Memory B cell (primary cell): ENCODE measurements around the gene BAHCC1.

Source experiments
- ATAC-seq: fragments of 150-1000 bp; cut with Tn5 transposase; 2 replicates; pipeline ENCODE4 v1.10.0; 2021; ENCODE audit warnings: low read depth, mild to moderate bottlenecking, moderate library complexity
- DNase-seq, 2 donors: peaks; one replicate each; pipeline ENCODE4 v3.0.0; 2022; ENCODE audit warnings: low spot score in 2 of 2
- H3K27ac Mint-ChIP-seq: one replicate; pipeline ENCODE4 v1.8.0; 2022; ENCODE audit warnings: mild to moderate bottlenecking, moderate library complexity, mixed read lengths
- H3K27me3 Mint-ChIP-seq: one replicate; pipeline ENCODE4 v1.8.0; 2022; ENCODE audit warnings: mixed read lengths
- H3K36me3 Mint-ChIP-seq: one replicate; pipeline ENCODE4 v1.8.0; 2022; ENCODE audit warnings: mild to moderate bottlenecking, mixed read lengths
- H3K4me1 Mint-ChIP-seq: one replicate; pipeline ENCODE4 v1.8.0; 2022; ENCODE audit warnings: mixed read lengths
- H3K4me3 Mint-ChIP-seq: one replicate; pipeline ENCODE4 v1.8.0; 2022; ENCODE audit warnings: mild to moderate bottlenecking, moderate library complexity, mixed read lengths
- H3K9me3 Mint-ChIP-seq: one replicate; pipeline ENCODE4 v1.8.0; 2022; ENCODE audit warnings: mixed read lengths

BAHCC1 gene

DNA sequence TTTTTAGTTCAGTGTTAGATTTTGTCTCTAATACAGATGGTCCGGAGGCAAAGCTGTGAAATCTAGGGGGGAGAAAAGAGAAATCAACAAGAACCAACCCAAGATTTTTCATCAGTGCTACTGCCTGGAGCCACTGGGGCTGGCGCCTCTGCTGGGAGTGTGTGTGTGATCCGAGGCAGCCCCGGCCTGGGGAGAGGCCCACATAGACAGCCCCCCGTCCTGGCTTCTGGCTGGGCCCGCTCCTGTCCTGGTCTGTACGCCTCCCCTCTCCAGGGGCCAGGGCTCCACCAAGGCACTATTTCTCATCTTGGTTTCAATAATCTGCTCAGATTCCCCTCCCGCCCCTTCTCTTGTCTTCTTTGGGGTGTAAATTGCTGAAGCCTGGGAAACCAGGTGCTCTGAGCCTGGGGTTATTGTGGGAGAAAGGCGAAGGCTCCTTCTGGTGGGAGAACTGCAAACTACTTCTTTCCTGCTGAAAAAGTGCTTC, 7.8 kb downstream of the BAHCC1 start:
- H3K9me3 Mint-ChIP-seq = no peaks in the 10 kb centered on the region
- no peak for DNase-seq
- no peak for ATAC-seq
- H3K4me1 Mint-ChIP-seq = peaks cover 8% of the 10 kb centered on the region
- H3K4me3 Mint-ChIP-seq = no peak overlapping the region
- peaks cover 32% of the 10 kb centered on the region for H3K27me3 Mint-ChIP-seq
- H3K27ac Mint-ChIP-seq = no peak overlapping the region
- peaks cover 2% of the 10 kb centered on the region for H3K36me3 Mint-ChIP-seq

DNA sequence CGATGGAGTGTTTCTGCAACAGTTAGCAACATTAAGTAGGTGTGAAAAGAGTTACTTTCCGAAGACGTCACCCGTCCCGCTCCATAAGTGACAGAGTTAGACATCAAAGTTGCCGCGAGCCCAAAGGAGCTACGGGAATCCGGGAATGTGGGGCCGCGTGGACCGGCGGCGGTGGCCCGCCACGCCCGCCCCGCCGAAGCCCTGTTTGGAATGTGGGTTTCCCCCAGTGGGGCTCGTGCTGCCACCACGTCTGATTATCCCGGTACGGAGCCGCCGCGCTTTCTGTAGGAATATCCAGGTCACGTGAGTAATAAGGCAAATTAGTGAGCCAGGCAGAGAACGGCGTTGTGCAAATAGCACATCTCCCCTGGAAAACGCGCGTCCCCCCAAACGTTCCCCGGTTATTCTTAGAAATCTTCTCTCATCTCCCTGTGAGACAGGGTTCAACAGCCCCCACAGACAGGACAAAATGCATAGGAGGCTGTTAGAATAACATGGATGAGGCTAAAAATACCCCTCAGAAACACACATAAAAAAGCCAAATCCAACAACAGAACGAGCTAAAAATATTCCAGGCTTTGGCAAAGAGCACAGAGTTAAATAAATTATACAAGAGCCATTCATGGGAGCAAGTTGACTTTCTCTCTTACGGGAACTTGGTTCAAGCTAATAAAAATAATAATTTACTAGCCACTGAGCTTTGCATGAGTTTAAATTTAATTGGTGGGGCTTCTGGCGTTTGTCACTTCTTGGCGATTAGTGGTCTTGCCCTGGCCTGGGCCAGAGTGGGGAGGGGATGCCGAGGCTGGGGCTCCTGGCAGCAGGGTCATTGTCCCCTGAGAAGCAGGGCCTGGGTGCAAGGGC, 8.6 kb downstream of the BAHCC1 start:
- Mint-ChIP-seq H3K27me3 (peaks cover 35% of the 10 kb centered on the region), H3K9me3 (no peaks in the 10 kb centered on the region), H3K4me1 (peaks cover 6% of the 10 kb centered on the region), H3K27ac (no peak overlapping the region), H3K36me3 (peaks cover under 1% of the 10 kb centered on the region), H3K4me3 (no peak overlapping the region)
- ATAC-seq = no peak
- DNase-seq = no peak

DNA sequence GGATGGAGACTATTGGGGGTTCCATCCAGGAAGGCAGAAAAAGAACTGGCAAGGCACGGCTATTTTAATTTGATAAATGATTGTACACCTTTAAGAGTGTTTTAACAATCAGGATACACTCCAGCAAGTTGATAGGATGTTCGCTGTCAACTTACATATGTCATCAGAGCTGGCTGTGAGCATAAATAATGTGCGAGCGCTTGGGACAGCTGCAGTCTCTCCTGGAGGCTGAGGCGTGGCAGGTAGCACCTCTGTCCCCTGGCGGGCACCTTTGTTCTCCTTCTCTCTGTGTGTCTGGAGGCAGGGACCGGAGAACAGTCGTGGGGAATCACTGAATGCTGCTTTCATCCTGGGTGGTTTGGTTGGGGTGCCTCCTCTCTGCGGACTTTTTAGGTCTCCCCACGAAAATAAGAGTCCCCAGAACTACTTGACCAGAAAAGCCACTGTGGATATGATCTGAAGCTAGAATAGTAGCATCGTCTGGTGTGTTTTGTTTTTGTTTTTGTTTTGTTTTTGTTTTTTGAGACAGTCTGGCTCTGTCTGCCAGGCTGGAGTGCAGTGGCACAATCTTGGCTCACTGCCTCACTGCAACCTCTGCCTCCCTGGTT, 9.4 kb downstream of the BAHCC1 start:
- Mint-ChIP-seq H3K9me3 (no peaks in the 10 kb centered on the region), H3K36me3 (no peaks in the 10 kb centered on the region), H3K27me3 (peaks cover 42% of the 10 kb centered on the region), H3K27ac (no peak overlapping the region), H3K4me1 (peaks cover 5% of the 10 kb centered on the region), H3K4me3 (no peak overlapping the region)
- ATAC-seq (no peak), DNase-seq (no peak)

DNA sequence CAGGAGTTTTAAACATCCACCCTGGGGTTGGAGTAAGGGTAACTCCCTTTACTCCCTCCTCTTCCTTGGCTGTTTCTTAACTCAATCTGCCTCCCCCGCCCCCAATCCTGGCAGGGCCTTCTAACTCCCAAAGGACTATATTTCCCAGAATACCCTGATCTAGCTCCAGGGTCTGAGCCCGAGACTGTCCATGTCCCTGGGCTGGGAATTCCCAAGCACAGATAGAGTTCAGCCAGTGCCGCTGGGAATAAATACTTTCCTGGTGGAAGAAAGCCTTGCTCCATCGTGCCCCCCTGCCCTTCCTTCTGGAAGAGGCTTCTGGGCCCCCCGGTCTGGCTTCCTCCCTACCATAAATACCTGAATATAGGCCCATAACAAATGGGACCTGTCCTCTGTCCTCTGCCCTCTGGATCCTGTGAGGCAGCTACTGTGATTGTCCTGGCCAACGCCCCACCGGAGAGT, 10.2 kb downstream of the BAHCC1 start:
- no peak for DNase-seq
- H3K9me3 Mint-ChIP-seq = no peaks in the 10 kb centered on the region
- peaks cover 2% of the 10 kb centered on the region for H3K4me1 Mint-ChIP-seq
- H3K27me3 Mint-ChIP-seq = peaks cover 40% of the 10 kb centered on the region
- no peaks in the 10 kb centered on the region for H3K36me3 Mint-ChIP-seq
- H3K27ac Mint-ChIP-seq = no peak overlapping the region
- ATAC-seq = no peak
- no peak overlapping the region for H3K4me3 Mint-ChIP-seq

DNA sequence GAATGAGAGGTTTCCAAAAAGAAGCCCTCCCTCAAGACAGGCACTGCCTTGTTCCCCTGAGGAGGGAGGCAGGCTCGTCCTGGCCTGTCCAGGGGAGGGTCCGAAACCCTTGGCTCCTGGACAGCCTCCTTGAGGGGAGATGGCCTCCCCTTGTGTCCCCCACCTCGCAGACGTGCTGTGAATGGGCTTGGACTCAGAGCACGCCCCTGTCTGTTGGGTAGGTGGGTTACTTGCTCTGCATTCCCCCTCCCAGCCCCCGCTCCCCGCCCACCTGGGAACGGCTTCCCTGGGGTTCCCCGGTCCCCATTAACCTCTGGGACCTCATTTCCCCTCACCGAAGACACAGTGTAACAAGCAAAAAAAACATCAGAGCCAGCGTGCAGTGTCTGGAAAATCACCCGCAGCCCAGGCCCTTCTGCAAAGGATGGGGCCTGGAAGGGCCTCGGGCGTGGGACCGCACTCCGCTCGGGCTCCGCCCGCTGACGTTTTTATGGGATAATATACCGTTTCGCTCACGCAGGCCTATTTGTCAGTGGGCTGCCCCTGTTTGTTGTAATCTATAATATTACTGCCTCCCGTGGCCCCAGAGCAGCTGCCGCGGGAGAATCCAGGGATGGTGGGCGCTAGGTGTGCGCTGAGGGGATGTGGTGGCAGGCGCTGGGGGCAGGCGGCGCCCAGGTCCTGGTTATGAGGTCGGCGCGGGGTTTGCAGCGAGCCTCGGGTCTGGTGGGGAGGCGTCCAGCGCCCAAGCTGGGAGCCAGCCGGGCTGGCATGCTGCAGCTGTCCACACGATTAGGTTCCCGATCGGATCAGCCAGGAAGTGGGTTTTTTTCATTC, 11.1 kb downstream of the BAHCC1 start:
- DNase-seq = no peak
- no peak overlapping the region for H3K27ac Mint-ChIP-seq
- peaks cover 2% of the 10 kb centered on the region for H3K4me1 Mint-ChIP-seq
- no peaks in the 10 kb centered on the region for H3K36me3 Mint-ChIP-seq
- no peak overlapping the region for H3K4me3 Mint-ChIP-seq
- H3K27me3 Mint-ChIP-seq = peaks cover 40% of the 10 kb centered on the region
- no peaks in the 10 kb centered on the region for H3K9me3 Mint-ChIP-seq
- ATAC-seq = no peak

DNA sequence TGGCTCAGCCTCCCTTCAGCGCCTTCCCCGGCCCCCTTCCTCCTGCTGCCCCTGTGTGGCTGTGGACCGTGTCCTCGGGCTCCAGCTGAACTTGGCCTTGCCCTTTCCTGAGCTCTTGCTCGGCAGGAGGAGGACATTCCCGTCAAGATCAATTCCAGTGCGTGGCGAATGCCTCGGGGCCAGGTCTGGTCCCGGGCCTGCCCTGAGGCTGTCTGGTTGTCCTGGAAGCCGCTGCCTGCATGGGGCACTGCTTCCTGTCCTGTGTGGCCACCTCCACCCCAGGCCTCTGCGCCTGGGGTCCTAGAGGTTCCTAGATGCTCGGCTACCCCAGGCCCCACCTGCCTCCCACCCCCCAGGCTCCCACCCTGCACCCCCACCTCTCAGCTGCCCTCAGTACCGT, 12.8 kb downstream of the BAHCC1 start:
- no peaks in the 10 kb centered on the region for H3K36me3 Mint-ChIP-seq
- ATAC-seq (no peak), DNase-seq (no peak)
- peaks cover 1% of the 10 kb centered on the region for H3K9me3 Mint-ChIP-seq
- peaks cover 37% of the 10 kb centered on the region for H3K27me3 Mint-ChIP-seq
- H3K4me1 Mint-ChIP-seq = peaks cover 7% of the 10 kb centered on the region
- H3K4me3 Mint-ChIP-seq = no peak overlapping the region
- H3K27ac Mint-ChIP-seq = no peak overlapping the region

DNA sequence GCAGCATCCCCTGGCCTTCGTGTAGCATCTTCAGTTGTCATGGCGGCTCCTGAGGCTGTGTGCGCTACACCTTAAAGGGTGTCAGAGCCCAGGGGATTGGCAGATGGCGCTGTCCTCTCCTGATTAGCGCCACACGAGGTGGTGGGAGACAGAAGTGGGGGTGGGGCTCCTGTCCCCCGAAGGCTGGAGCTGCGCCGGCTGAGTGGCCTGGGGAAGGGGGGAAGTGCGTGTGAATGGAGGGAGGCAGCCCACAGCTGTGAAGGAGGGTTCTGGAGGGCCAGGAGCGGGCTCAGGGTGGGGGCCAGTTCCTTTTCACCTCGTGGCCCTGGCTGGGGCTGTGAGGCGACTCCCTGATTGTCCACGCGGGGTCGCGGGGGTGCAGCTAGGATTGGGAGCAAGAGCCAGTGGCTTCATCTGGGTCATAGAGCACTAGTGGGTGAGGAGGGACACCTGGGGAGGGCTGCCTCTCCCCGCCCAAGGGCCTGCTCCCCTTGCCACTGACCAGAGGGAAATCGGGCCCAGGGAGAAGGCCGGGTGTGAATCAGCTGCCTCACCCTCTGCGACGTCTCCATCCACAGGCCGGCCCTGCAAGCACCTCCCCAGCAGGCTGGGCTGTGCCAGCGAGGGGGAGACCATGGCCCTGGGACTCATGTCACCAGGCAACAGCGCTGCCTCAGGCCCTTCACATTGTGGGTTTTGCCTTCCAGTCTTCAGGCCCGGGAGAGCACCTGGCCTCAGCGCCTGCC, 14.1 kb downstream of the BAHCC1 start:
- DNase-seq = no peak
- Mint-ChIP-seq H3K4me3 (no peak overlapping the region), H3K9me3 (peaks cover 1% of the 10 kb centered on the region), H3K27me3 (peaks cover 35% of the 10 kb centered on the region), H3K36me3 (no peaks in the 10 kb centered on the region), H3K4me1 (peaks cover 7% of the 10 kb centered on the region), H3K27ac (no peak overlapping the region)
- ATAC-seq = no peak

DNA sequence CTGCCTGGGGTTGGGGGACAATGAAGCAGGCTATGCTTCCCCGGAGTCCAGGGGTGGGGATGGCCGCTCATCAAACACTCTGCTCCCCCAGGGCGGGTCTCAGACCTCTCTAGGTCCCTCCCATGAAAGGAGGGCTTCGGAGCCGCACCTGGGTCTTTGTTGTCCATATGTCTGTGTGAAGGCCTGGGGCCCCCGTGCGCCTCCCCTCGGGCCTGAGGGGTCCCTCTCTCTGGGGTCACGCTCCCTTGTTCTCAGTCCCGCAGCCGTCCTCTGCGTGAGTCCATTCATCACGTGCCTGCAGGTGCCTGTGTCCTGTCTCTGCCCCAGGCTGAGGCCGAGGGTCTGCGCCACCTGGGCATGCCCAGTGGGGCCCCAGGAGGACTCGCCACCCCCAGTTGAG, 15.6 kb downstream of the BAHCC1 start:
- no peak overlapping the region for H3K4me3 Mint-ChIP-seq
- no peak for ATAC-seq
- peaks cover 1% of the 10 kb centered on the region for H3K9me3 Mint-ChIP-seq
- no peak for DNase-seq
- H3K36me3 Mint-ChIP-seq = no peaks in the 10 kb centered on the region
- no peak overlapping the region for H3K27ac Mint-ChIP-seq
- H3K4me1 Mint-ChIP-seq = peaks cover 7% of the 10 kb centered on the region
- peaks cover 35% of the 10 kb centered on the region for H3K27me3 Mint-ChIP-seq

DNA sequence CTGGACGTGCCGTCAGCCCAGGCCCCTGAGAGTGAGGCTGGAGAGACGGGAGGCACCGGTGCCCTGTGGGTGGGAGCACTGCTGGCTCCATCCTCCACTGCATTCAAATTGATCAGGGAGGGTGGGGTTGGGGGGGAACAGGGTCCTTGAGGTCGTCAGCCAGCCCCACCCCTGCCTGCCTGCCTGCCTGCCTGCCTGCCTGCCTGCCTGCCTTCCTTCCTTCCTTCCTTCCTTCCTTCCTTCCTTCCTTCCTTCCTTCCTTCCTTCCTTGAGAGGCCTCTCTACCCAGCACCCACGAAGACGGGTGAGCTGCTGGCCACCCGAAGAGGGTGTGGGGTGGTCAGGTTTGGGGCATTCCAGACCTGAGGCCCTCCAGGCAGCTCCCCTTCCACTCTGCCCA, 16.0 kb downstream of the BAHCC1 start:
- DNase-seq (no peak), ATAC-seq (no peak)
- Mint-ChIP-seq H3K9me3 (peaks cover 1% of the 10 kb centered on the region), H3K27ac (no peak overlapping the region), H3K27me3 (peaks cover 38% of the 10 kb centered on the region), H3K4me1 (peaks cover 7% of the 10 kb centered on the region), H3K4me3 (no peak overlapping the region), H3K36me3 (no peaks in the 10 kb centered on the region)

DNA sequence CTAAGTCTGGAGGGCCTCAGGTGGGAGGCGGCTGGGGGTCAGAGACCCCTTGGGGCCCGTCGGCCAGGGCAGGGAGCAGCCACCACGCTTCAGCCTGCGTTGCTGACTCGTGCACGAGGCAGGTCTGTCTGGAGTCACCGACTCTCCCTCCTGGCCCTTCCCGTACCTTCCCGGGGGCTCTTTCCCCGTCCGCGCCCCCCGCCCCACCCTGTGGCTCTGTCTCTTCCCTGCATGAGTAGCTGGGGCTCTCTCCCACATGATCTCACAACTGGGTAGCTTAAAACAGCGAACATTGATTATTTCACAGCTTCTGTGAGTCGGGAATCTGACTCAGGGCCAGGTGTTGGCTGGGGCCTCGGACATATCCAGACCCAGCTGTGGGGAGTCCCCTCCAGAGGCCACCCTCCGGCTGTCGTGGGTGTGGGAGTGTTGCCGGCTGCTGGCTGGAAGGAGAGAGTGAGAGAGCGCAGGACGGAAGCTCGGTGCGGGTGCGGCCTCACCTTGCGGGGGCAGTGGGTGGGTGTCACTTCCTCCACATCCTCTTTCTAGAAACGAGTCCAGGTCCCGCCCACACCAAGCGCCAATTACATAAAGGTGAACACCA, 17.3 kb downstream of the BAHCC1 start:
- H3K9me3 Mint-ChIP-seq = peaks cover 1% of the 10 kb centered on the region
- H3K27me3 Mint-ChIP-seq = peaks cover 33% of the 10 kb centered on the region
- DNase-seq = no peak
- H3K4me3 Mint-ChIP-seq = peak overlapping the region; percentile 53
- no peaks in the 10 kb centered on the region for H3K36me3 Mint-ChIP-seq
- H3K27ac Mint-ChIP-seq = no peak overlapping the region
- H3K4me1 Mint-ChIP-seq = peaks cover 7% of the 10 kb centered on the region
- peak; percentile 92 for ATAC-seq

DNA sequence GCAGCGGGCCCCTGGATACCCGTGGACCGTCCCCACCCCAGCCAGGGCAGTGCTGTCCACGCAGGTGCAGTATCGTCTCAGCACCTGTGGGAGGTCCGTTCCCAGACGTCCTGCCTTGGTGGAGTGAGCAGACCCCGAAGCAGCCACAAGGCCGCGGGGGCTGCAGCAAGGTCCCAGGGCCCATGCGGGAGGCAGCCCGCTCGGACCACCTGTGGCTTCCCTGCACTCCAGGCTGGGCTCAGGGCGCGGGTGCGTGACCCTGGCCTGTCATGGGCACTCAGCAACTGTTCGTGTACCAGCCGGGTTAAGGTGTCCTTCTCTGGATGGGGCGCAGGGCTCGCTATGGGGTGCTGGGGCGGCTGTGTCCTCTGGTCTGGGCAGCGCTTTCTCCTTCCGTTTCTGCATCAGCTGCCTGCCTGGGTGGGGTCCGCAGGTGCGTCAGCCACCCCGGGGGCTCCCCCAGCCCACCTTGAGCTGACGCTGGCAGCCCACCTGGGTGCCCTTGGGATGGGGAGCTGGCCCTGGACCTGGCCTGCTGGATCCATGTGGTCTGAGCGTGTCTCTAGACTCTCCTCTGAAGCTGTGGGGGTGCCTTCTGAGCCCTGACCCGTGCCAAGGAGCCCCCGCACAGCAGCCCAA, 18.4 kb downstream of the BAHCC1 start:
- Mint-ChIP-seq H3K36me3 (no peaks in the 10 kb centered on the region), H3K9me3 (peaks cover 1% of the 10 kb centered on the region), H3K27me3 (peaks cover 28% of the 10 kb centered on the region), H3K4me3 (no peak overlapping the region), H3K27ac (no peak overlapping the region), H3K4me1 (peaks cover 7% of the 10 kb centered on the region)
- no peak for ATAC-seq
- DNase-seq = no peak

DNA sequence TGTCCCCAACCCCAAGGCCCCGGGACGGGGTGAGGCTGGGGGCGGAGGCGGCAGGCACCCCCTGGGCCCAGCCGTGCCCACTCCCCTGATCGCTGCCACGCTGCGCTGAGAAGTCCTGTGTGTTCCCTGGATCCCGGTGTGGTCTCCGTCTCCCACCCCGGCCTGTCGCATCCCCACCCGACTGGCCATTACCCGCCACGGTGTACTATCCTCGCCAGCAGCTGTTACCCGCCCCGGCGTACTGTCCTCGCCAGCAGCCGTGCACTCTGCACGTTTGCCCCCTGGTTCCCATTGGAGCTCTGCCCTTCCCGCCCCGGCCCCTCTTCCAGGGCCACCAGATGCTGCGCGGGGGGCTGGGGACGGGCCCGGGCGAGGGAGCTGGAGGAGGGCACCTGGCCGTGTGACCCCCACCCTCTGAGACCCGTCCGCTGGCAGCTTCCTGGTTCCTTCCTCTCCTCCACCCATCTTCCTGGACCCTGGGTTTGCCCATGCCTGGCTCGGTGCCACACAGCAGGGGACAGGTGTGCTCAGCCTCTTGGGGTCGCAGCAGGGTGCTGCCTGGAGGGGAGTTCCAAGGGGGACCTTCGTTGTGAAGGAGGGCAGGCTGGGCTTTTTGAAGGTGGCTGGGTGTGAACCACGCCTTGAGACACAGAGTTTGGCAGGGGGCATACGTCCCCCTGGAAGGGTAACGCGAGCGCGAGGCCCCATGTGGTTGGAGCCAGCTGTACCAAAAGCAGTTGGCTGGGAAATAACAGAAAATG, 19.7 kb downstream of the BAHCC1 start:
- no peak overlapping the region for H3K27ac Mint-ChIP-seq
- ATAC-seq = no peak
- DNase-seq = no peak
- H3K36me3 Mint-ChIP-seq = no peaks in the 10 kb centered on the region
- peaks cover 1% of the 10 kb centered on the region for H3K9me3 Mint-ChIP-seq
- peaks cover 18% of the 10 kb centered on the region for H3K27me3 Mint-ChIP-seq
- H3K4me3 Mint-ChIP-seq = no peak overlapping the region
- peaks cover 7% of the 10 kb centered on the region for H3K4me1 Mint-ChIP-seq
